ENCODE data around the gene CHCHD3. TPM values are rescaled to one million over a fixed set of nuclear protein-coding genes. Genes with fewer than 3 reads are reported as not detected.
A peak's percentile ranks its signal among the peaks of the same experiment; 100 is the strongest.

CHCHD3 gene
- total RNA-seq, 1 donor from 2014 or later = 38.5 TPM

- Histone ChIP-seq H3K27ac (no peak overlapping the region), H3K4me3 (no peak overlapping the region), H3K27me3 (ENCODE audit: low read depth) (peaks cover 4% of the 10 kb centered on the region), H3K4me1 (no peaks in the 10 kb centered on the region), H3K9me3 (no peaks in the 10 kb centered on the region), H3K36me3 (no peaks in the 10 kb centered on the region)
- ATAC-seq (no peak), DNase-seq (no peak)
- no peak for TF ChIP-seq CTCF (IDR thresholded peaks at IDR 0.05)
- intact Hi-C loops (cut with DNase I) = no loop called here
Observed at GRCh38 chr7:133119067-133119466, 37.2 kb upstream of the CHCHD3 start.

- Histone ChIP-seq H3K4me3 (no peak overlapping the region), H3K27ac (no peak overlapping the region), H3K4me1 (no peaks in the 10 kb centered on the region), H3K27me3 (ENCODE audit: low read depth) (peaks cover 4% of the 10 kb centered on the region), H3K9me3 (no peaks in the 10 kb centered on the region), H3K36me3 (no peaks in the 10 kb centered on the region)
- ATAC-seq (no peak), DNase-seq (no peak)
- TF ChIP-seq CTCF (IDR thresholded peaks at IDR 0.05) = no peak
- intact Hi-C loops (cut with DNase I) = no loop called here
Observed at GRCh38 chr7:133118261-133118660, 36.4 kb upstream of the CHCHD3 start.

- peaks cover 4% of the 10 kb centered on the region for H3K27me3 ChIP-seq (ENCODE audit: low read depth)
- no peak overlapping the region for H3K27ac ChIP-seq
- no peaks in the 10 kb centered on the region for H3K9me3 ChIP-seq
- H3K36me3 ChIP-seq = no peaks in the 10 kb centered on the region
- H3K4me3 ChIP-seq = no peak overlapping the region
- no peak for DNase-seq
- no peak for TF ChIP-seq CTCF (IDR thresholded peaks at IDR 0.05)
- no peaks in the 10 kb centered on the region for H3K4me1 ChIP-seq
- intact Hi-C loops (cut with DNase I) = no loop called here
- no peak for ATAC-seq
Observed at GRCh38 chr7:133117452-133117851, 35.6 kb upstream of the CHCHD3 start.

- intact Hi-C loops (cut with DNase I) = no loop called here
- H3K4me3 ChIP-seq = no peak overlapping the region
- ATAC-seq (peak; percentile 54), DNase-seq (no peak)
- H3K27ac ChIP-seq = no peak overlapping the region
- TF ChIP-seq CTCF (IDR thresholded peaks at IDR 0.05) = no peak
- H3K9me3 ChIP-seq = no peaks in the 10 kb centered on the region
- no peaks in the 10 kb centered on the region for H3K36me3 ChIP-seq
- peaks cover 4% of the 10 kb centered on the region for H3K27me3 ChIP-seq (ENCODE audit: low read depth)
- no peaks in the 10 kb centered on the region for H3K4me1 ChIP-seq
Observed at GRCh38 chr7:133115596-133115995, 33.7 kb upstream of the CHCHD3 start.

- H3K4me3 ChIP-seq = no peak overlapping the region
- H3K4me1 ChIP-seq = no peaks in the 10 kb centered on the region
- TF ChIP-seq CTCF (IDR thresholded peaks at IDR 0.05) = no peak
- H3K27ac ChIP-seq = no peak overlapping the region
- DNase-seq = no peak
- H3K9me3 ChIP-seq = no peaks in the 10 kb centered on the region
- no peak for ATAC-seq
- H3K36me3 ChIP-seq = no peaks in the 10 kb centered on the region
- H3K27me3 ChIP-seq (ENCODE audit: low read depth) = peaks cover 4% of the 10 kb centered on the region
- intact Hi-C loops (cut with DNase I) = no loop called here
Observed at GRCh38 chr7:133114519-133114918, 32.6 kb upstream of the CHCHD3 start.

GRCh38 chr7:133112976-133113375 is 31.1 kb upstream of the CHCHD3 start:
- intact Hi-C loops (cut with DNase I) = no loop called here

More at GRCh38 chr7:133112976-133113375, 31.1 kb upstream of the CHCHD3 start:
- peaks cover 4% of the 10 kb centered on the region for H3K27me3 ChIP-seq (ENCODE audit: low read depth)
- H3K36me3 ChIP-seq = no peaks in the 10 kb centered on the region
- DNase-seq (no peak), ATAC-seq (no peak)
- no peak overlapping the region for H3K4me3 ChIP-seq
- H3K4me1 ChIP-seq = no peaks in the 10 kb centered on the region
- H3K9me3 ChIP-seq = no peaks in the 10 kb centered on the region
- H3K27ac ChIP-seq = no peak overlapping the region
- TF ChIP-seq CTCF (IDR thresholded peaks at IDR 0.05) = no peak

Measured in lower lobe of right lung (tissue), 2 donors.